Dermis blood vessel endothelial cell (primary cell): Measurements from ENCODE around the gene P2RY12. TPM values are rescaled to one million over a fixed set of nuclear protein-coding genes. Genes with fewer than 3 reads are reported as not detected.
"Not testable (repeated sequence)": the region's sequence is repeated elsewhere in the genome, so short reads cannot be mapped to it uniquely, and the experiment has no call there.

ENCODE experiments used
- DNase-seq: peaks from one replicate; pipeline ENCODE4 v3.0.0; 2010
- total RNA-seq: library from RNA; depleted of rRNA; stranded (reverse); fragments of >200 nt; gene quantifications from 2 replicates; pipeline ENCODE4 v1.2.3, GENCODE V29; 2014

P2RY12 gene
- total RNA-seq, 1 donor from 2014 or later = not detected

GRCh38 chr3:151392191-151392590, 7.6 kb upstream of the P2RY12 start:
- not testable (repeated sequence) for DNase-seq

GRCh38 chr3:151391720-151392119, 7.2 kb upstream of the P2RY12 start:
- DNase-seq = no peak

GRCh38 chr3:151387842-151388241, 3.3 kb upstream of the P2RY12 start:
- DNase-seq = no peak

- no peak for DNase-seq
These were observed 2.9 kb upstream of the P2RY12 start for GRCh38 chr3:151387432-151387831.

GRCh38 chr3:151386056-151386455, 1.5 kb upstream of the P2RY12 start:
- no peak for DNase-seq

- no peak for DNase-seq
These were observed 597 bp downstream of the P2RY12 start for GRCh38 chr3:151383956-151384355.

- no peak for DNase-seq
These were observed 1.4 kb downstream of the P2RY12 start for GRCh38 chr3:151383111-151383510.

- no peak for DNase-seq
These were observed 1.9 kb downstream of the P2RY12 start for GRCh38 chr3:151382671-151383070.

GRCh38 chr3:151379083-151379734, 5.3 kb downstream of the P2RY12 start:
- peak; percentile 33 for DNase-seq

GRCh38 chr3:151377768-151378385, 6.7 kb downstream of the P2RY12 start:
- DNase-seq = no peak

GRCh38 chr3:151372063-151372820, 12.3 kb downstream of the P2RY12 start:
- no peak for DNase-seq

GRCh38 chr3:151371526-151371925, 13.0 kb downstream of the P2RY12 start:
- DNase-seq = no peak

GRCh38 chr3:151367448-151367847, 17.1 kb downstream of the P2RY12 start:
- DNase-seq = no peak

- DNase-seq = no peak
These were observed 17.6 kb downstream of the P2RY12 start for GRCh38 chr3:151366993-151367392.

- no peak for DNase-seq
These were observed 21.8 kb downstream of the P2RY12 start for GRCh38 chr3:151362751-151363174.

- DNase-seq = no peak
These were observed 27.1 kb downstream of the P2RY12 start for GRCh38 chr3:151357463-151357850.

GRCh38 chr3:151356794-151357462, 27.6 kb downstream of the P2RY12 start:
- no peak for DNase-seq

- no peak for DNase-seq
These were observed 32.9 kb downstream of the P2RY12 start for GRCh38 chr3:151351648-151352047.

- no peak for DNase-seq
These were observed 33.3 kb downstream of the P2RY12 start for GRCh38 chr3:151351219-151351618.

GRCh38 chr3:151350656-151351055, 33.9 kb downstream of the P2RY12 start:
- no peak for DNase-seq

GRCh38 chr3:151347432-151347831, 37.1 kb downstream of the P2RY12 start:
- no peak for DNase-seq

- DNase-seq = no peak
These were observed 38.3 kb downstream of the P2RY12 start for GRCh38 chr3:151346292-151346691.

- no peak for DNase-seq
These were observed 38.7 kb downstream of the P2RY12 start for GRCh38 chr3:151345859-151346258.
